H1 (cell line): Measurements from ENCODE around the gene TPRKB. TPM values are rescaled to one million over a fixed set of nuclear protein-coding genes. Genes with fewer than 3 reads are reported as not detected.

Source experiments
- CTCF ChIA-PET: fragments of 300-600 bp; sonication (Branson Sonifier 250); formaldehyde crosslinking; loops from one replicate; lab custom pipeline; 2021; ENCODE audit not compliant: partially characterized antibody; lab: Charles Lee
- POLR2A ChIA-PET: fragments of 300-600 bp; sonication (Branson Sonifier 250); formaldehyde crosslinking; loops from one replicate; lab custom pipeline; 2021; ENCODE audit warnings: inconsistent platforms; ENCODE audit not compliant: partially characterized antibody; lab: Charles Lee
- DNase-seq, 2 experiments: peaks; one replicate each; pipeline versions ENCODE4 v3.0.0 to v3.0.0-alpha.2; 2010 to 2022; ENCODE audit warnings: low spot score in 2 of 2, low read depth in 1 of 2, mixed read lengths in 1 of 2
- FAIRE-seq: peaks from 2 replicates; lab custom pipeline; 2011; peaks lifted over from hg19 to GRCh38; lab: Jason Lieb, UNC
- H2AFZ ChIP-seq: 2 replicates; pipeline ENCODE4 v1.8.1; 2012; ENCODE audit warnings: low read length, inconsistent platforms
- H2AK5ac ChIP-seq: 2 replicates; pipeline ENCODE4 v1.6.1; 2013; ENCODE audit warnings: low read depth, low read length
- H2BK120ac ChIP-seq: replicated peaks from 2 replicates; pipeline ENCODE3; 2013; ENCODE audit warnings: low read depth, low read length, inconsistent platforms
- H2BK12ac ChIP-seq: 2 replicates; pipeline ENCODE4 v1.6.1; 2013; ENCODE audit warnings: low read depth, low read length
- H2BK15ac ChIP-seq: 2 replicates; pipeline ENCODE4 v1.6.1; 2013; ENCODE audit warnings: low read length
- H2BK20ac ChIP-seq: 2 replicates; pipeline ENCODE4 v1.6.1; 2013; ENCODE audit warnings: low read length
- H2BK5ac ChIP-seq: 2 replicates; pipeline ENCODE4 v1.6.1; 2013; ENCODE audit warnings: low read depth, low read length
- H3K14ac ChIP-seq: 2 replicates; pipeline ENCODE4 v1.6.1; 2013; ENCODE audit warnings: inconsistent platforms; ENCODE audit not compliant: insufficient read length
- H3K18ac ChIP-seq: 2 replicates; pipeline ENCODE4 v1.6.1; 2013; ENCODE audit warnings: low read length; ENCODE audit errors: extremely low read depth
- H3K23ac ChIP-seq: 2 replicates; pipeline ENCODE4 v1.6.1; 2013; ENCODE audit warnings: inconsistent platforms; ENCODE audit not compliant: insufficient read length
- H3K23me2 ChIP-seq: 2 replicates; pipeline ENCODE4 v1.6.1; 2013; ENCODE audit warnings: low read depth, low read length
- H3K27ac ChIP-seq: 2 replicates; pipeline ENCODE4 v1.6.1; 2011; ENCODE audit warnings: low read depth, low read length, inconsistent platforms
- H3K27me3 ChIP-seq, 4 experiments: replicated peaks in 1 of 4; 1 replicate in 1 of 4; 2 replicates in 3 of 4; pipeline versions ENCODE4 v1.6.1 to v1.8.1; 2011 to 2013; ENCODE audit warnings: low read length in 3 of 4, mild to moderate bottlenecking in 3 of 4, inconsistent platforms in 2 of 4, mixed read lengths in 2 of 4, moderate library complexity in 1 of 4; ENCODE audit not compliant: control insufficient read depth in 3 of 4, insufficient read depth in 3 of 4; ENCODE audit errors: extremely low read depth in 1 of 4
- H3K36me3 ChIP-seq, 4 experiments: 2 replicates each; pipeline versions ENCODE4 v1.6.1 to v1.8.1; 2011 to 2013; ENCODE audit warnings: mild to moderate bottlenecking in 4 of 4, low read length in 3 of 4, moderate library complexity in 2 of 4, control low read depth in 1 of 4, inconsistent platforms in 1 of 4; ENCODE audit not compliant: insufficient read depth in 4 of 4, control insufficient read depth in 2 of 4
- H3K4ac ChIP-seq: replicated peaks from 2 replicates; pipeline ENCODE3; 2013; ENCODE audit warnings: low read length, low read depth, mixed read lengths, inconsistent platforms; ENCODE audit not compliant: insufficient read length
- H3K4me1 ChIP-seq, 4 experiments: replicated peaks in 1 of 4; 1 replicate in 1 of 4; 2 replicates in 3 of 4; pipeline versions ENCODE4 v1.6.1 to v1.8.1; 2011 to 2013; ENCODE audit warnings: low read length in 3 of 4, inconsistent platforms in 2 of 4, mixed read lengths in 1 of 4; ENCODE audit not compliant: insufficient read depth in 4 of 4, control insufficient read depth in 3 of 4
- H3K4me2 ChIP-seq, 2 experiments: 2 replicates each; pipeline versions ENCODE4 v1.6.1 to v1.8.1; 2011 to 2013; ENCODE audit warnings: low read depth in 2 of 2, low read length in 2 of 2, control low read depth in 1 of 2, inconsistent platforms in 1 of 2, mild to moderate bottlenecking in 1 of 2; ENCODE audit not compliant: insufficient read depth in 1 of 2
- H3K4me3 ChIP-seq, 4 experiments: fragments of 200-600, 300-600 bp in 1 of 4; sonication (generic), shearing (Covaris generic), sonication (Bioruptor Twin) in 1 of 4; 2 replicates each; pipeline versions ENCODE4 v1.5.1 to v1.8.1; 2011 to 2016; ENCODE audit warnings: low read length in 4 of 4, low read depth in 3 of 4, control low read depth in 2 of 4, inconsistent platforms in 2 of 4, mild to moderate bottlenecking in 2 of 4, mixed read lengths in 1 of 4, moderate library complexity in 1 of 4; ENCODE audit not compliant: insufficient read depth in 2 of 4; ENCODE audit errors: extremely low read depth in 1 of 4
- H3K56ac ChIP-seq: replicated peaks from 2 replicates; pipeline ENCODE3; 2013; ENCODE audit warnings: low read depth, mild to moderate bottlenecking, mixed read lengths, low read length, inconsistent platforms; ENCODE audit not compliant: insufficient read length
- H3K79me1 ChIP-seq: 2 replicates; pipeline ENCODE4 v1.6.1; 2013; ENCODE audit warnings: low read depth, low read length, control low read depth
- H3K79me2 ChIP-seq, 2 experiments: 2 replicates each; pipeline versions ENCODE4 v1.6.1 to v1.8.1; 2012 to 2013; ENCODE audit warnings: low read length in 2 of 2, mild to moderate bottlenecking in 2 of 2, inconsistent platforms in 1 of 2; ENCODE audit not compliant: insufficient read depth in 2 of 2, control insufficient read depth in 1 of 2
- H3K9ac ChIP-seq, 4 experiments: replicated peaks in 1 of 4; 1 replicate in 1 of 4; 2 replicates in 3 of 4; pipeline versions ENCODE4 v1.6.1 to v1.8.1; 2011 to 2013; ENCODE audit warnings: low read depth in 3 of 4, low read length in 3 of 4, control low read depth in 2 of 4, mild to moderate bottlenecking in 2 of 4, moderate library complexity in 2 of 4, inconsistent platforms in 1 of 4; ENCODE audit errors: extremely low read depth in 1 of 4
- H3K9me3 ChIP-seq, 2 experiments: 2 replicates each; pipeline versions ENCODE4 v1.6.1 to v1.8.1; 2012 to 2013; ENCODE audit warnings: mild to moderate bottlenecking in 2 of 2, moderate library complexity in 2 of 2, control low read depth in 1 of 2, inconsistent platforms in 1 of 2, low read depth in 1 of 2, low read length in 1 of 2, mixed read lengths in 1 of 2; ENCODE audit not compliant: insufficient read depth in 2 of 2
- H4K20me1 ChIP-seq, 2 experiments: replicated peaks in 1 of 2; 2 replicates each; pipeline versions ENCODE3 to v1.8.1; 2011 to 2013; ENCODE audit warnings: inconsistent platforms in 2 of 2, low read length in 2 of 2, mild to moderate bottlenecking in 1 of 2; ENCODE audit not compliant: insufficient read depth in 2 of 2, control insufficient read depth in 1 of 2
- H4K5ac ChIP-seq: 2 replicates; pipeline ENCODE4 v1.6.1; 2013; ENCODE audit warnings: low read length, low read depth, mixed read lengths, inconsistent platforms; ENCODE audit not compliant: insufficient read length
- H4K8ac ChIP-seq: 2 replicates; pipeline ENCODE4 v1.8.0; 2013; ENCODE audit warnings: mild to moderate bottlenecking, moderate library complexity, low read length, inconsistent platforms; ENCODE audit not compliant: insufficient read depth; ENCODE audit errors: extremely low read depth
- H4K91ac ChIP-seq: replicated peaks from 2 replicates; pipeline ENCODE3; 2013; ENCODE audit warnings: low read length, mixed read lengths, inconsistent platforms; ENCODE audit not compliant: insufficient read length
- ASH2L ChIP-seq: fragments of 200-600, 300-600 bp; sonication (generic); IDR thresholded peaks from one replicate; pipeline ENCODE4 v1.7.1; 2017; ENCODE audit warnings: low read length
- BCL11A ChIP-seq, 2 experiments: IDR thresholded peaks; one replicate each; pipeline ENCODE4 v1.6.1; 2011; ENCODE audit warnings: low read depth in 2 of 2, low read length in 2 of 2, mild to moderate bottlenecking in 2 of 2
- CBX8 ChIP-seq: fragments of 300-800, 300-1000 bp; sonication (generic); IDR thresholded peaks from 2 replicates; pipeline ENCODE4 v1.7.1; 2016; ENCODE audit warnings: low read depth, low read length, borderline replicate concordance
- CHD1 ChIP-seq: IDR thresholded peaks from 2 replicates; pipeline ENCODE4 v1.6.1; 2012; ENCODE audit warnings: low read depth, low read length, improper control_type of control experiment
- CTBP2 ChIP-seq: IDR thresholded peaks from 2 replicates; pipeline ENCODE4 v1.7.0; 2011; ENCODE audit warnings: borderline replicate concordance, mild to moderate bottlenecking, moderate library complexity, mixed read lengths, low read length; ENCODE audit not compliant: insufficient read depth, insufficient read length
- EZH2 ChIP-seq: fragments of 200-600 bp; sonication (generic); IDR thresholded peaks from 2 replicates; pipeline ENCODE4 v1.7.1; 2012; ENCODE audit warnings: low read depth, mild to moderate bottlenecking, moderate library complexity, low read length, inconsistent platforms; ENCODE audit not compliant: severe bottlenecking
- JUND ChIP-seq: IDR thresholded peaks from 2 replicates; pipeline ENCODE4 v1.6.1; 2011; ENCODE audit warnings: mild to moderate bottlenecking, improper control_type of control experiment, low read length
- KDM4A ChIP-seq: IDR thresholded peaks from one replicate; pipeline ENCODE4 v1.7.1; 2012; ENCODE audit warnings: low read depth, mild to moderate bottlenecking, moderate library complexity, low read length, inconsistent platforms; ENCODE audit not compliant: severe bottlenecking
- NRF1 ChIP-seq: IDR thresholded peaks from 2 replicates; pipeline ENCODE4 v1.6.1; 2011; ENCODE audit warnings: mild to moderate bottlenecking, low read depth, low read length, improper control_type of control experiment
- POU5F1 ChIP-seq: IDR thresholded peaks from 2 replicates; pipeline ENCODE4 v1.6.1; 2011; ENCODE audit warnings: low read depth, mild to moderate bottlenecking, low read length, moderate library complexity
- RAD21 ChIP-seq, 2 experiments: IDR thresholded peaks in 1 of 2; conservative IDR thresholded peaks in 1 of 2; 2 replicates each; pipeline ENCODE4 v1.6.1; 2011; ENCODE audit warnings: low read depth in 2 of 2, low read length in 2 of 2, improper control_type of control experiment in 1 of 2, inconsistent platforms in 1 of 2, mild to moderate bottlenecking in 1 of 2, moderate library complexity in 1 of 2
- TBP ChIP-seq: IDR thresholded peaks from 2 replicates; pipeline ENCODE4 v1.6.1; 2011; ENCODE audit warnings: low read depth, low read length, improper control_type of control experiment
- TEAD4 ChIP-seq: IDR thresholded peaks from 2 replicates; pipeline ENCODE4 v1.6.1; 2012; ENCODE audit warnings: low read depth, low read length, inconsistent platforms, mixed read lengths
- WGBS, 2 experiments: shearing (Covaris generic) in 1 of 2; methylation state at CpG; one replicate each; pipeline versions ENCODE4 v1.1.6 to v1.1.7; 2013 to 2015; ENCODE audit warnings: low lambda C conversion rate in 2 of 2, mixed read lengths in 2 of 2, inconsistent platforms in 1 of 2, low coverage in 1 of 2, missing lambda C conversion rate in 1 of 2; ENCODE audit not compliant: insufficient replicate concordance in 2 of 2, insufficient coverage in 1 of 2, insufficient read length in 1 of 2; ENCODE audit errors: extremely low coverage in 1 of 2, missing lambda C conversion rate in 1 of 2; 5-methylcytosine and 5-hydroxymethylcytosine counted together
- polyA plus RNA-seq, 7 experiments: library from polyadenylated mRNA; depleted of rRNA in 3 of 7; stranded (reverse) in 5 of 7; unstranded in 2 of 7; fragments of >200 nt in 5 of 7; fragments of 200-250 nt in 2 of 7; gene quantifications; 1 replicate in 5 of 7; 2 replicates in 1 of 7; 4 replicates in 1 of 7; pipeline versions ENCODE4 v1.2.1 to v1.2.3, GENCODE V29; 2011 to 2013; ENCODE audit warnings: missing spikeins in 2 of 7, mixed read lengths in 2 of 7
- total RNA-seq: library from RNA; stranded (reverse); fragmentation: NEBNext Ultra II Directional; extraction: Animal tissue kit (Norgen Biotek cat#: 25700); gene quantifications from 2 replicates; pipeline ENCODE4 v1.2.1, GENCODE V29; 2021

Gene TPRKB
- total and polyA plus RNA-seq, 2 of the 8 experiments (the other 6 are each of a cell fraction or from before 2014, with no cell fraction given), result 40.3 to 41.6 TPM

GRCh38 chr2:73704285-73704684 is 32.9 kb downstream of the TPRKB start:
- Histone ChIP-seq H3K27ac (no peak overlapping the region), H3K4me3 (no peak overlapping the region), H3K27me3 (no peaks in the 10 kb centered on the region; a peak in 1 of 7 replicates), H3K23me2 (no peaks in the 10 kb centered on the region), H2BK5ac (no peak overlapping the region), H3K79me1 (no peaks in the 10 kb centered on the region), H3K4ac (no peak overlapping the region), H3K56ac (no peak overlapping the region), H4K20me1 (no peaks in the 10 kb centered on the region), H3K9ac (no peak overlapping the region), H2AK5ac (no peak overlapping the region), H2BK12ac (no peak overlapping the region), H3K14ac (no peak overlapping the region), H2BK15ac (no peak overlapping the region), H4K91ac (no peak overlapping the region), H4K5ac (no peak overlapping the region), H2AFZ (no peak overlapping the region), H3K36me3 (no peaks in the 10 kb centered on the region), H2BK20ac (no peak overlapping the region), H3K18ac (no peak overlapping the region), H3K9me3 (peaks cover 2 to 9% of the 10 kb centered on the region in 2 experiments; a peak in 1 of 4 replicates), H3K4me1 (no peaks in the 10 kb centered on the region), H2BK120ac (no peak overlapping the region), H3K4me2 (no peak overlapping the region), H3K23ac (no peak overlapping the region), H4K8ac (no peak overlapping the region), H3K79me2 (no peaks in the 10 kb centered on the region)
- WGBS, 2 experiments, result 65% methylated on average over 5 of the region's 6 CpGs; no CpG with 5 or more reads in 1 of the 2 experiments
- DNase-seq, result no peak
- POLR2A ChIA-PET, result no interaction called here
- CTCF ChIA-PET, result interaction anchor here (1.3 kb wide), 1 partner anchor 24 kb away, joined by 3 read pairs; no protein-coding TSS in a partner anchor
- TF ChIP-seq BCL11A (IDR thresholded peaks at IDR 0.05; ENCODE audit: low read depth in 2 of 2, low read length in 2 of 2) (no peak), KDM4A (no peak), TBP (no peak), JUND (no peak), NRF1 (no peak), POU5F1 (no peak), CTBP2 (no peak), TEAD4 (no peak), ASH2L (no peak), EZH2 (no peak), RAD21 (IDR thresholded peaks at IDR 0.05 in 1 of 2, conservative IDR thresholded peaks at IDR 0.05 in 1 of 2; ENCODE audit: low read depth in 2 of 2, low read length in 2 of 2) (no peak), CHD1 (no peak), CBX8 (no peak)
- no peak for FAIRE-seq
